Fibroblast of lung (primary cell): ENCODE data around the gene ITPRIPL1.

ENCODE experiments used
- EZH2 ChIP-seq: IDR thresholded peaks from 2 replicates; pipeline ENCODE4 v1.5.1; 2012; ENCODE audit warnings: low read length, control low read depth, mild to moderate bottlenecking; ENCODE audit errors: missing control alignments
- TF ChIP-seq, protein P1 (sequence below), 2 donors: IDR thresholded peaks in 1 of 2; conservative IDR thresholded peaks in 1 of 2; 1 replicate in 1 of 2; 2 replicates in 1 of 2; pipeline ENCODE4 v1.5.1; 2011 to 2012; ENCODE audit warnings: low read length in 2 of 2, control low read depth in 1 of 2, inconsistent platforms in 1 of 2, low read depth in 1 of 2, mild to moderate bottlenecking in 1 of 2

DNA sequence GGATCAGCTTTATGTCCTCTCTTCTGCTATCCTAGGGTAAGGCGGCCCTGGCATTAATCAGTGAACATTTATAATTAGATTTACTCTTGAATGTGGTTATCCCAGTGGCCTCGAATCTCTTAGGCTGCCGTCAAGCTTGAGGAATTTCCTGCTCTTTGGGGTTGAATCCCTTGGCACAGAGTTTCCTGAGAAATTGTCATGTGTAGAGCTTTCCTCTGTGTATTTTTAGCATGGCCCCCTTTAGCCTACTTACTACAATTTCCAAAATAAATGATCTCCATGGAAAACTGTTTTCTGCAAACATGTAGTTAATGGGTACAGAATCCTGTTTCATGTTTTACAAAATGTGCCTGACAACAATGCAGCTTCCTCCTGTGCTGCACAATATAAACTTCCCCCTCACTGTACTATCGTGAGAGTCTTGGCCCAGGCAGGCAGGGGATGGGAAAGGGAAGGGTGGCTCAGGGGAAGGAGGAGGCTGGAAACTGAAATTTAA, 28.5 kb downstream of the ITPRIPL1 start:
- no peak for TF ChIP-seq EZH2
- TF ChIP-seq, protein P1, sequence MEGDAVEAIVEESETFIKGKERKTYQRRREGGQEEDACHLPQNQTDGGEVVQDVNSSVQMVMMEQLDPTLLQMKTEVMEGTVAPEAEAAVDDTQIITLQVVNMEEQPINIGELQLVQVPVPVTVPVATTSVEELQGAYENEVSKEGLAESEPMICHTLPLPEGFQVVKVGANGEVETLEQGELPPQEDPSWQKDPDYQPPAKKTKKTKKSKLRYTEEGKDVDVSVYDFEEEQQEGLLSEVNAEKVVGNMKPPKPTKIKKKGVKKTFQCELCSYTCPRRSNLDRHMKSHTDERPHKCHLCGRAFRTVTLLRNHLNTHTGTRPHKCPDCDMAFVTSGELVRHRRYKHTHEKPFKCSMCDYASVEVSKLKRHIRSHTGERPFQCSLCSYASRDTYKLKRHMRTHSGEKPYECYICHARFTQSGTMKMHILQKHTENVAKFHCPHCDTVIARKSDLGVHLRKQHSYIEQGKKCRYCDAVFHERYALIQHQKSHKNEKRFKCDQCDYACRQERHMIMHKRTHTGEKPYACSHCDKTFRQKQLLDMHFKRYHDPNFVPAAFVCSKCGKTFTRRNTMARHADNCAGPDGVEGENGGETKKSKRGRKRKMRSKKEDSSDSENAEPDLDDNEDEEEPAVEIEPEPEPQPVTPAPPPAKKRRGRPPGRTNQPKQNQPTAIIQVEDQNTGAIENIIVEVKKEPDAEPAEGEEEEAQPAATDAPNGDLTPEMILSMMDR (conservative IDR thresholded peaks at IDR 0.05 in 1 of 2, IDR thresholded peaks at IDR 0.05 in 1 of 2; ENCODE audit: low read depth in 1 of 2, low read length in 2 of 2): no peak
